ENCODE data around the gene SPATA7.

GRCh38 chr14:88422047-88422446 lies 36.6 kb downstream of the SPATA7 start:
- TF ChIP-seq ZNF8 (CRISPR knock-in tag; IDR thresholded peaks at IDR 0.05) (no peak), POU6F1 (CRISPR knock-in tag; IDR thresholded peaks at IDR 0.05; ENCODE audit: borderline replicate concordance, low read depth) (no peak), ARNTL (CRISPR knock-in tag; IDR thresholded peaks at IDR 0.05; ENCODE audit: borderline replicate concordance, low read depth) (no peak), ZFP3 (CRISPR knock-in tag; IDR thresholded peaks at IDR 0.05) (no peak), ISL1 (CRISPR knock-in tag; IDR thresholded peaks at IDR 0.05) (no peak), ZFP30 (CRISPR knock-in tag; IDR thresholded peaks at IDR 0.05) (no peak), TSHZ2 (CRISPR knock-in tag; IDR thresholded peaks at IDR 0.05) (no peak), CREB5 (CRISPR knock-in tag; IDR thresholded peaks at IDR 0.05; ENCODE audit: low read depth) (no peak), PATZ1 (CRISPR knock-in tag; IDR thresholded peaks at IDR 0.05; ENCODE audit: borderline replicate concordance) (no peak)
